NCI-H2107 treated with DMSO at 0.1 percent for 48 hours (cell line): ENCODE measurements around the gene TPPP.
"Not testable (repeated sequence)": the region's sequence is repeated elsewhere in the genome, so short reads cannot be mapped to it uniquely, and the experiment has no call there.

Experiments
- DNase-seq: peaks from one replicate; lab custom pipeline; 2025; ENCODE audit not compliant: unreplicated experiment; lab: John Stamatoyannopoulos, UW

The TPPP gene

DNA sequence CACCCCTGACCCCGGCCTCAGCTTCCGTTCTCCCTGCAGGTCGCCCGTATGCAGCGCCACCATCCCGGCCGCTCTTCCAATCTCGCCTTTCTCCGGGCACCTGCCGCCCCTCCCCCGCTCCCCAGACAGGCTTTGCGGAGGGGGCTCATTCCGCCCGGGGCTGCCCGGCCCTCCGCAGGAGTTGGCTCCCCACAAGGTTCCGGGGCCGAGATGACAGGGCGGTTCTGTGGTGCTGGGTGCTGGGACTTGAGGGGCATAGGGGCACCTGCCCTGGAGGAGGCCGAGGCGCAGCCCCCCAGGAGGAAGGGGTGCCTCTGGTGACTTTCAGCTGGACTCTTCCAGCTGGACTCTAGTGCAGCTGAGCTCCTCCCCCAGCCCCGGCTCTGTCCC is 885 bp upstream of the TPPP start:
- not testable (repeated sequence) for DNase-seq

DNA sequence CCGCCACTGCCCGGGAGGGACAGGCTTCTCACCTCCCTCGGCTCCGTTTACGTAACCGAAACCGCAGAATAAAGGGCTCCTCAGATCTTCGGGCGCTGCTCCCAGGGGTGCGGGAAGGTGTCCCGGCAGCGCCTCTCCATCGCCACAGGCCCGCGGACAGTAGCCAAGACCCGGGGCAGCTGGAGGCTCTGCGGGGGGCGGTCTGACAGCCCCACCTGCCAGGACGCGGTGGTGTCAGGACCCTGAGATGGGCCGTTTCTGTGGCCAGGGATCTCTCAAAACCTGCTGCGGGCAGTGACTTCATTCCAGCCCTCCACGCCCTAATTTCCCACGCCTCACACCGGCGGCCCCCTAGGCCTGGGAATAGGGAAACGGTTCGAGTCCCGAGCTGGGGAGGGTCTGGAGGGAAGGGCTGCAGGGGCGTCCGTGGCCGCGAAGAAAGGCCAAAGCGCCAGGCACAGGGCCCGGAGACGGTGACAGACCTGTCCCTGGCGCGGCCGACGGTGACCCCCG is 567 bp downstream of the TPPP start:
- DNase-seq = not testable (repeated sequence)

DNA sequence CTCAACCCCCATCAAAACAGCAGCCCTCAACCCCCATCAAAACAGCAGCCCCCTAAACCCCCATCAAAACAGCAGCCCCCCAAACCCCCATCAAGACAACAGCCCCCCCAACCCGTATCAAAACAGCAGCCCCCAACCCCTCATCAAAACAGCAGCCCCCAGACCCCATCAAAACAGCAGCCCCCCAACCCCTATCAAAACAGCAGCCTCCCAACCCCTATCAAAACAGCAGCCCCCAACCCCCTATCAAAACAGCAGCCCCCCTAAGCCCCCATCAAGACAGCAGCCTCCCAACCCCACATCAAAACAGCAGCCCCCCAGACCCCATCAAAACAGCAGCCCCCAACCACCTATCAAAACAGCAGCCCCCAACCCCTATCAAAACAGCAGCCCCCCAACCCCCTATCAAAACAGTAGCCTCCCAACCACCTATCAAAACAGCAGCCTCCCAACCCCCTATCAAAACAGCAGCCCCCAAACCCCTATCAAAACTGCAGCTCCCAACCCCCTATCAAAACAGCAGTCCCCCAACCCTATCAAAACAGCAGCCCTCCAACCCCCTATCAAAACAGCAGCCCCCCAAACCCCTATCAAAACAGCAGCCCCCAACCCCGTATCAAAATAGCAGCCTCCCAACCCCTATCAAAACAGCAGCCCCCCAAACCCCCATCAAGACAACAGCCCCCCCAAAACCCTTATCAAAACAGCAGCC is 1.2 kb downstream of the TPPP start:
- no peak for DNase-seq

DNA sequence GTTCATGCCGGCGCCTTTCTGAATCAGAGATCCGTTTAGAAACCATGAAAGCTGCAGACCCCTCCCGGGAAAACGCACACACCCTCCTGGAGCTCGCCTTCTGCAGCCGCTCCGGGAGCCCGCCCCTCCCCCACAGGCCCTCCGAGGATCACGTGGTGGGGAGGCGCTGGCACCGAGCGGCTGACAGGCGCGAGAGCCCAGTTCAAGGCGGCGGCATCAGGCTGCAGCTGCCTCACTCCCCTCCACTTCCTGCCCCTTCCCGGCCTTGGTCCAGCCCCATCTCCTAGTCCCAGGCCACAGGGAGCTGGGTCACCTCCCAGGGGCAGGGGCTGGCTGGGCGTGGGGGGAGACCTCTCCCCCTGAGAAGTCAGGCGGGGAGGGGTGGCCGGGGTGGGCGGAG is 2.1 kb downstream of the TPPP start:
- DNase-seq = not testable (repeated sequence)

DNA sequence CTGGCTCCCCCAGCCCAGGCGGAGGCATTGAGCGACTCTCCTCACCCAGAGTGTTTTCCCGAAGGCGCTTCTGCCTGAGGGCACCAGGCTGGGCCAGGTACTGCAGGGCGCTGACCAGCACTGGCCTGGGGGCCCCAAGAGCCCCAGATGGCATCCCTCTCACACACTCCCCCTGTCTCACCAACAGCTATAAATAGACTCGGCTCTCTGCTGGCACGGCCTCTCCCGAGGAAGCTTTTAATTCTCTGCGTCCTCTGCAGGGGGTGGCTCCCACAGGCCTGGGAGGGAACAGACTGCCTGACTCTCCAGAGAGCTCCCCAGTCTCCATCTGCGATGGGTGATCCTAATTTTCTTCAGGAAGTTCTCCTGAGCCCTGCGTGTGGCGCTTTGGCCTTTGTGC is 2.9 kb downstream of the TPPP start:
- not testable (repeated sequence) for DNase-seq

DNA sequence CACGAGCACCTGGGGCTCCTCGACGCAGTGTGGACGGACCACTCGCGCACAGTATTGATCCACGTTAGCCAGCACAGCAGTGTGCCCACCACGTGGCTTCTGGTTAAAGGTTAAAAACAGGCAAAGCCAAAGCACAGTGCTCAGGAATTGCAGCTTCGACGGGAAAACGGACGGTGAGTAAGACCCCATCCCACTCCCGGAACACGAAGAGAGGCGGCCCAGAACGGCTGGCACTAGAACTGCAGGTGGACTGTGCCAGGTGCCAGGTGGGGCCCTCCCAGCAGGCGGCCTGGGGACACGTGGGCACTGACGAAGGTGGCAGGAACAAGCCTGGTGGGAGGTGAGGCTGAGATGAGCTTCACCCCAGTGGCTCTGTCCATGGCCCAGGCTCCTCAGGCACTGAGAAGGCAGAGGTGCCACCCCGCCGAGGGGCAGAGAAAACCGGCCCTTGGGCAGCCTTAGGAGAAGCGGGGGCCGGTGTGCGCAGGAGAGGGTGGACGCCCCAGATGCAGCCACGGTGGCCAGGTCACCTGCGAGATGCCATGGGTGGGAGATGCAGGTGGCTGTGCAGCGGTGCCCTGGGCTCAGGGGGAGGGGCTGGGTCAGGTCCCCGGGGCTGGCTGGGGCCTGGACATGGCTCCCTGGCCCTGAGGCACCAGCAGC is 4.7 kb downstream of the TPPP start:
- not testable (repeated sequence) for DNase-seq

DNA sequence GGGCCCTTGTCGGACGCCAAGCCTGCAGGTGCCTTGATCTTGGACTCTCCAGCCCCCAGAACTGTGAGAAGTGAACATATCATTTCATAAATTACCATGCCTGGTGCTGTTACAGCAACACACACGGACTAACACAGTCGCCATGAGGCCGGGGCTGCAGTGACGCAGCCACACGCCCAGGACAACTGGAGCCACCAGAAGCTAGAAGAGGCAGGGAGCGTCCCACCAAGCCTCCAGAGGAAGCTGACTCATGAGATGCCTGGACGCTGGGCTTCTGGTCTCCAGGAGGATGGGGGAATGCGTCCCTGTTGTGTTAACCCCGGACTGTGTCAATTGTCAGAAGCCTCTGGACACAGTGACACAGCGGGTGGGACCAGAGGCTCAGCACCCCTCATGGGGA is 6.2 kb downstream of the TPPP start:
- not testable (repeated sequence) for DNase-seq

DNA sequence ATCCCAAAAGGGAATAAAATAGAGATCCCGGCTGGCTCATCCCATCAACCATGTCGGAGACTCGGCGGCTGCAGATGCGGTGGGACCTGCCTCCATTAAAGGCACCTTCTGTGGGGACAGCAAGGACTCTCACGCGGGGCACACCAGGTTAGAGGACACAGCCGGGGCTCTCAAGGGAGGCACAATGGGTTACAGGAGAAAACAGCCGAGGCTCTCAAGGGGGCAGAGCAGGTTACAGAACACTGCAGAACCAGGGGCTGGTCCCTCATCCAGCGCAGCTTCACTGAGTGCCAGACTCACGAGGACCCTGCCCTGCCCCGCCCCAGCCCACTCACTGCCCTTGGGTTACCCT is 7.0 kb downstream of the TPPP start:
- not testable (repeated sequence) for DNase-seq

DNA sequence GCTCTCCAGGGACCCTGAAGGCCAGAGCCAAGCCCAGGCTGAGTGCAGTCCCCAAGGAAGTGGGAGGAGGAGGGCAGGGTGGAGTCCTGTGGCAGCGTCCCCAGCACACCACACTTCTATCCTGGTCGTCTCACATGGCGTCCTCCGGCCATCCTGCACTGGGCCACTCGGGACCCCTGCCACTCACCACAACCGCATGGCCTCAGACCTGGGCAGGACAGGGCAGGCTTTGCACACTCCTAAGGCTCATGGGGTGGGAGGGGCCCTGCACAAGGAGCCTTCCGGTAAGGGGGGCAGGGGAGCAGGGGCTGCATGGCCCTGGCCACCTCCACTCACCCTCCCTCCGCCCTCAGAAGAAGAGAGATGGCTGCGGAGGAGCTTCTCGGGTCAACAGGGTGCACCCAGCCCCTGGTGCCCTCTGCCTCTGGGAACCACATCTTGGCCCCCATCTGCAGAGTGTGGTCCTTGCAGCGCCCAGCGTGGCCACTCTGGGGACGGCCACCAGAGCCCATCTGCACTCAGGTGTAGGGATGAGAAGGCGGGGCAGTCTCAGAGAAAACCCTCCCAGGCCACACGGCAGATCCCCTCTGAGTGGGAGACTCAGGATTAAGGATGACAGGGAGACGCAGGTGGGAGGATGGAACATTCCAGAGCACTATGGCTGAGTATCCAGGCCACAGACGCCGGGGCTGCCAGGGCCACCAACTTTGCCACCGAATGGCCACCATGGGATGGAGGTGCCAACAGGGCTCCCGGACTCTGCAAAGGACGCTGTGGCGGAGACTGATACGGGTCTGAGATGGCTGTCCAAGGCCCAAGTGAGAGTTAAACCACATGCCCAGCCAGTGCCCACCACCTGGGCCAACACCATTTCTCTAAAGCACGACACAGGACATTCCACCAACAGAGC is 7.6 kb downstream of the TPPP start:
- DNase-seq = no peak

DNA sequence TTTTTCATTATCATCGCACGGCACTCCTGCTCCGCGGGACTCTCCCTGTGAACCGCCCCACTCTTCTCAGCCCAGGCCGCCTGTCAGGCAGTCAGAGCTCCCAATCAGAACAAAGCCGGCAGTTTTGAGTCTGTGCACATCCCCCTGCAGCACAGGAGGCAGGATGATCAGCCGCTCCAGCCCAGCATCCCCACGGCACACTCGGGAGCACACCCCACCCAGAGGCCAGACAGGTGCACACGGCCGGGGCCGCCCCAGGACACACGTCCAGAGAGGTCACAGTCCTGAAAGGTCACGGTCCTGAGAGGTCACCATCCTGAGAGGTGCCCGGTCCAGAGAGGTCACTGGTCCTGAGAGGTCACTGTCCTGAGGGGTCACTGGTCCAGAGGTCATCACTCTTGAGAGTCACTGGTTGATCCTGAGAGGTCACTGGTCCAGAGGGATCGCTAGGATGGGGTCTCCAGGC is 8.4 kb downstream of the TPPP start:
- no peak for DNase-seq

DNA sequence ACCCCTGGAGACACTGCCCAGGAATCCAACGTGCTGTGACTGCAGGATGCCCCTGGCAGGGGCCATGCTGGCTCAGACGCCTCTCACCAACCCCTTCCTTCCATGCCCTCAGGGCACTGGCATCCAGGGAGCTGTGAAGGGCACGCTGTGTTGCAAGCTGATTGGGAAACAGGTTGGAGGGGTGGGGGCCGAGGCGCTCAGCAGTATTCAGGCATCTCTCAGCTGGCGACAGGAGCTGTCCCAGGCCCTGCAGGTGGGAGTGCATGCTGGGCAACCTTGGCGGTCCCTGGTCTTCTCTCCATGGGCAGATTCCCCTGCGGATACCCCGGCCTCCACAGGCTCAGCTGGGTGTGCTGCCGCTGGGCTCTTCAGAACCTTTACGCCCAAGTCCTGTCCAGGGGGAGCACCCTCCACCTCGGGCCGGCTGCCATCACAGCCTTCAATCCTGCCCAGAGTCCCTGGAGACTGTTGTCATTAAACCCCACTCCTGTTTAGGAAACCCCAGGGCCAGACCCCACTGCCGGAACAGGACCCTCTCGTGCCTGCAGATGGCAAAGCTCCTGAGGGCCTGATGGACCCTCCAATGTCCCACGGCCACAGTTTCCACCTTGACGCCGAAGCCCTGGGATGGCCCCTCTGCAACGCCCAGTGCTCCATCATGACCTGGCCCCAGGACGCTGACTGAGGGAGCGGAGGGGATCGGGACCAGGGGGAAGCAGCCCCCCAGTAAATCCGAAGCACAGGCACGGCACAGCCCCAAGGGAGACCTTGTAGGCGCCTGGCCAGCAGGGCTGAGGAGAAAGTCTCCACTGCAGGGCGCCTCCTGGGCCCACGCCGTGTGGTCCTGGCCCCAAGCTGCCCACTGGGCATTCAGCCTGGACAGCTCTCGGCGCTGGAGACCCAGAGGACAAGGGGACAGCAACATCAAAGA is 9.3 kb downstream of the TPPP start:
- no peak for DNase-seq

DNA sequence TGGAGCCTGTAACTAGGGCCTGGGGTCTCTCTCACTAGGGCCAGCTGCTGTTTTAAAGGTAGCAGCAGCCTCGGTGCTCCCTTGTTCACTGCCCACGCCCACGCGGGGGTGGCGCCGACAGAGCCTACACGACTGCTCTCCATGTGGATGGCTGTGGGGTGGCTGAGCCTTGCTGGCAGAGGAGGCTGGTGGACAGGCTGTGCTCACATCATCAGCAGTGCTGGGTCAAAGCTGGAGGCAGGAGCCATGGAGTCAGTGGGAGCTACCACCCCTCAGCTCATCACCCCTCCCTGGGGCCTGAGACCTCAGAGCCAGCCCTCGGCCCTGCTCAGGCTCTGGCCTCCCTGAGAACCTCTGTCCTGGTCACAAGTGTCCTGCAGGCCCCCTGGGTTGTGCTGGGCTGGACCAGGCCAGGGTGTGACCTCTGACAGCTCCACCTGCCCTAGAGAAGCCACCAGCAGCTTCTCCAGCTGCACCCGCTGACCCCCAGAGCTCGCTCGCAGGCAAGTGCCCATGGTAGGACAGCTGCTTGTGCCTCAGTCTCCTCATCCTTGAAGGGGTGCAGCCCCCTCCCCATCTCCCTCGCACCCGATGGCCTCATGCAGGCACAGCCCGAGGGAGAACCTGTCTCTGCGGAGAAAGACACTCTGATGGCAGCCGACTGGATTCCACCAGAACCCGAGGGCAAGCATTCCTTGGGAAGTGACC is 10.3 kb downstream of the TPPP start:
- not testable (repeated sequence) for DNase-seq

DNA sequence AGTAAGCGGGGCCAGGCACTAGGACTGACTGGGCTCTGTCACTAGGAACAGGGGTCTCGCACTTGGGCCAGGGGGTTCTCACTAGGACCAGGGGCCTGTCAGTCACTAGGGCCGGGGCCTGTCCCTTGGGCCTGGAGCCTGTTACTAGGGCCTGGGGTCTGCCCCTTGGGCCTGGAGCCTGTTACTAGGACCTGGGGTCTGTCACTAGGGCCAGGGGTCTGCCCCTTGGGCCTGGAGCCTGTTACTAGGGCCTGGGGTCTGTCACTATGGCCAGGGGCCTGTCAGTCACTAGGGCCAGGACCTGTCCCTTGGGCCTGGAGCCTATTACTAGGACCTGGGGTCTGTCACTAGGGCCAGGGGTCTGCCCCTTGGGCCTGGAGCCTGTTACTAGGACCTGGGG is 10.9 kb downstream of the TPPP start:
- not testable (repeated sequence) for DNase-seq

DNA sequence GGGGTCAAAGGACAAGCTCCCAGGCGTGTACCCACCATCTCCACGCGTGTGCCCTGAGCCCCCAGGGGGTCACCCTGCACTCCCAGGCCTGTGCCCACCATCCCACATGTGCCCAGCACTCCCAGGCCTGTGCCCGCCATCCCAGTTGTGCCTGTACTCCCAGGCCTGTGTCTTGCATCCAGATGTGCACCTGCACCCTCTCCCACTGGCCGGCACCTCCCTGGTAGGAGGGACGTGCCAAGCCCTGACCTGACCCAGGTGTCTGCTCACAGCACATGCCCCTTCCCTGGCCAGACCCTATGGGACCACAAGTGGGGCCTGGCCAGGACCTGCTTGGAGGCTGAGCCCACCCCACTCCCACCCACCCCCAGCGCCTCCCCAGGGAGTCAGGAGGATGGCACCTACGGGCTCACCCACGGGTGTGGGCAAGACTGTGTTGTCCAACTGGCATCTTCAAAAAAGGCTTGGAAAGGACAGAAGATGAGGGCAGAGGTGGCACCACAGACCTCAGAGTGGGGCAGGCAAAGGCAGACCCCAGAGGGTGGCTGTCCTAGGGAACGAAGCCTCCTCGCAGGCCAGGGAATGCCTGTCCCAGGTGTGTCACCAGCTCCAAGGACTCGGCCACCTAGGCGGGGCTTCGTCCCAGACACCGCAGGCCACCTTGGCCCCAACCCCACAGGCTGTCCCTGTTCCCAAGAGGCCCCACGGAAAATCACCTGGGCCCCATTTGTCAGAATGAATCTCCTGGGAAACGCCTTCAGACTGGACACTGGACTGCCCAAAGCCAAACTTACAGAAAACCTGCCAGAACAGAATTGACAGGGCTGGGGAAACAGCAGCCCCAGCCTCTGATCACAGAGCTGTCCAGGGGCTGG is 11.6 kb downstream of the TPPP start:
- not testable (repeated sequence) for DNase-seq

DNA sequence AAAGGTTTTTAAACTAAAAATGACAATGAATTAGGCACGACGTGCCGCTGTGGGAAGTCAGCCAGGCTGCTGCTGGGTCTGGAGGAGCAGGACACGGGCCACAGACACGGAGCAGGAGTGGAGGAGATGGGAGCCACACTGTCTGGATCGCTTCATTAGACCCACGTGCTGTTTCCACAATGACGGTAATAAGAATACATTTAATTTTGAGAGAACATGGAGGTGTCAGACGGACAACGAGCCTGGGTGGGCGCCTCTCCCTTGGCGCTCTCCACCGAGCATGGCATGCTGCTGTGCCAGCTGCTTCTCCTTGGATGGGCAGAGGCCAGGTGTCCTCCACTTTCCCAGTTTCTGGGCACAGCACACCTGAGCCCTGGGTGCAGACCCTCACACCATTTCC is 12.3 kb downstream of the TPPP start:
- not testable (repeated sequence) for DNase-seq

DNA sequence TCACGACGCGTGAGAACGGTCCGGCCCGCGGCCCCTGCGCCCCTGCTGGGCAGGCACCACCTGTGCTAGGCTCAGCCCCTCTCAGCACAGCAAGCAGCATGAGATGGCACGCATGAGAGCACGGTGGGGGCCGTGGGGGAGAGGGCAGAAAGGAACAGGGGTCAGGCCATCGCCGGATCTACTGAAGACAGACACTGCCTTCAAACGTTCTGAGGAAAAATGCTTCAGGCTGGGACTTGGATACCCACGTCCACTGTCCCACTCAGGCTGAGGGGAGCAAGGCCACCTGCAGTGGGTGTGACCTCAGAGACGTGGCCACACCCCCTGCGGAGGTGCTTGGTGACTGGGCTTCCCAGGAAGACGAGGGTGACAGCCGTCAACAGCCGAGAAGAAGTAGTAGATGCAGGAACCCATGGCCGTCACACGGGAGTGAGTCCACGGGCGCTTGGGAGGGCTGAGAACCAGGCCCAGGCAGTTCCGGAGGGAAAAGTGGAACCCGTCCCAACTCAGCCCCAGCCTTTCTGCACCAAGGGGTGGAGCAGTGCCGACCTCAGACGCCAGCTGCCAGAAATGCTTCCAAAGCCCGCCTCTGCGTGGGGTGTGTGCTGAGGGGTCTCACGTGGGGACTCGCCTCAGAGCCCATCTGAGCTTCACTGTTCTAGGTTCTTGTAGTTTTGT is 12.9 kb downstream of the TPPP start:
- not testable (repeated sequence) for DNase-seq

DNA sequence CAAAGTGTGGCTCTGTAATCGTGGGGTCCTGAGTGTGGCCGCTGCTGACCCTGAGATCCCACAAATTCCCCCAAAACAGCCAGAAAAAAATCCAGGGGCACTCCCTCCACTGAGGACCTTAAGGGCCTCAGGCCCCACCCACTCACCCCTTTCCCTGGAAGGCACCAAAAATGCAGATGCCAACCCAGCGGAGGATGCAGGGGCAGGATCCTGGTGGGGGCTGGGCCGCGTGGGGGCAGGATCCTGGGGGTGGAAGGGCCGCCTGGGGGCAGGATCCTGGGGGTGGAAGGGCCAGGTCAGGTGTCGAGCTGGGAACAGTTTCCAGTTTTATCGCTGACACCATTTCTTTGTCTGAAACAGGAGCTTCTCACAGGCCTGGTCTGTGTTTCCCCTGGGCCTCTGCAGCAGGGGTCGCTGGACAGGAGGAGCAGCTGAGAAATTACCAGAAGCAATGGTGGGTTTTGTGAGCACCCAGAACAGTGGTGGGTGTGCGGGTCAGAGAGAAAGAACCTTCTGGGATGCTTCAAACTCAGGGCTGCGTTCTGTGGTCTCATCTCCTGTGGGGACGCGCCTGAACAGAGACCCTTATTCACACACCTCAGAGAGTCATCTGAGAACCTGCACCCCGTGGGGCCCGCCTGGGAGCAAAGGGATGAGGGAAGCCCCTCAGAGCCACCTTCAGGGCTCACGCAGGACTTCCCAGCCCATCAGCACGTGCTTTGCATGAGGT is 13.8 kb downstream of the TPPP start:
- not testable (repeated sequence) for DNase-seq

DNA sequence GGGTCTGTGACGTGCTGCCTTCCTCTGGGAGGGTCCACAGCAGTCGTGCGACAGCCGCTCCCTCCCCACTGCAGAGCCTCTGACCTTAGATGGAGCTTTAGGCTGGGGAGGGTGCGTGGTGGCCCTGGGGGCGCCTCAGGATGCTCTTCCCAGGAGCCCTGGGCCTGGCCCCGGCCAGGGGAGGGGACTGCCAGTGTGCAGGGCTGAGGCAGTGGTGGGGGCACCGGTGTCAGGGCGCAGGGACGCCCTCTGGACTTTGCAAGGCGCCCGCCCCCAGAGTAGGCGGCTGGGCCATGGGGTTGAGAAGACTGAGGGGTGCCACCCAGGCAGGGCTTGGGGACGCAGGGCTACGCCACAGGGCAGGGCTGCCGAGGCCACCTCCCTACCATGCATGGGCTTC is 14.6 kb downstream of the TPPP start:
- DNase-seq = not testable (repeated sequence)
